PFSK-1 (cell line): Measurements from ENCODE around the gene IST1.

Experiments used
- POLR2AphosphoS5 ChIP-seq: IDR thresholded peaks from 2 replicates; pipeline ENCODE4 v1.6.1; 2012; ENCODE audit warnings: low read depth, mild to moderate bottlenecking, control low read depth, low read length, moderate library complexity
- TF ChIP-seq, protein P1 (sequence below), 2 experiments: IDR thresholded peaks; 2 replicates each; pipeline versions ENCODE4 v1.6.1 to v1.8.0; 2011 to 2012; ENCODE audit warnings: low read depth in 2 of 2, low read length in 2 of 2, control low read depth in 1 of 2, inconsistent platforms in 1 of 2, mild to moderate bottlenecking in 1 of 2, moderate library complexity in 1 of 2; ENCODE audit not compliant: insufficient read depth in 1 of 2

DNA sequence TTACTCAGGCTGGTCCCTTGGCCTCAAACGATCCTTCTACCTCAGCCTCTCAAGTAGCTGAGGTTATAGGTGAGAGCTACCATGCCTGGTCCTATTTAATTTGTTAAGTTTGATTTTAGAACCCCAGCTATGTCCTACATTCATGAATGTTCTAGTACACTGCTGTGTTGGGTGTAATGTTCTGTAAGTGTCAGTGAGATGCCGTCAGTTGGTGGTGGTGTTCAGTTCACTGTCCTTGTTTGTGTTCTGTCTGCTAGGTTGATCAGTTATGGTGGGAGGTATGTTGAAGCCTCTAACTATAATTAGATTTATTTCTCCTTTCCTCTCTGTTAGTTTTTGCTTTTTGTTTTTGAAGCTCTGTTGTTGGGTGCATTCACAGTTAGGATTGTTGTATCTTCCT lies 8.3 kb downstream of the IST1 start:
- no peak for TF ChIP-seq POLR2AphosphoS5
- TF ChIP-seq, protein P1, sequence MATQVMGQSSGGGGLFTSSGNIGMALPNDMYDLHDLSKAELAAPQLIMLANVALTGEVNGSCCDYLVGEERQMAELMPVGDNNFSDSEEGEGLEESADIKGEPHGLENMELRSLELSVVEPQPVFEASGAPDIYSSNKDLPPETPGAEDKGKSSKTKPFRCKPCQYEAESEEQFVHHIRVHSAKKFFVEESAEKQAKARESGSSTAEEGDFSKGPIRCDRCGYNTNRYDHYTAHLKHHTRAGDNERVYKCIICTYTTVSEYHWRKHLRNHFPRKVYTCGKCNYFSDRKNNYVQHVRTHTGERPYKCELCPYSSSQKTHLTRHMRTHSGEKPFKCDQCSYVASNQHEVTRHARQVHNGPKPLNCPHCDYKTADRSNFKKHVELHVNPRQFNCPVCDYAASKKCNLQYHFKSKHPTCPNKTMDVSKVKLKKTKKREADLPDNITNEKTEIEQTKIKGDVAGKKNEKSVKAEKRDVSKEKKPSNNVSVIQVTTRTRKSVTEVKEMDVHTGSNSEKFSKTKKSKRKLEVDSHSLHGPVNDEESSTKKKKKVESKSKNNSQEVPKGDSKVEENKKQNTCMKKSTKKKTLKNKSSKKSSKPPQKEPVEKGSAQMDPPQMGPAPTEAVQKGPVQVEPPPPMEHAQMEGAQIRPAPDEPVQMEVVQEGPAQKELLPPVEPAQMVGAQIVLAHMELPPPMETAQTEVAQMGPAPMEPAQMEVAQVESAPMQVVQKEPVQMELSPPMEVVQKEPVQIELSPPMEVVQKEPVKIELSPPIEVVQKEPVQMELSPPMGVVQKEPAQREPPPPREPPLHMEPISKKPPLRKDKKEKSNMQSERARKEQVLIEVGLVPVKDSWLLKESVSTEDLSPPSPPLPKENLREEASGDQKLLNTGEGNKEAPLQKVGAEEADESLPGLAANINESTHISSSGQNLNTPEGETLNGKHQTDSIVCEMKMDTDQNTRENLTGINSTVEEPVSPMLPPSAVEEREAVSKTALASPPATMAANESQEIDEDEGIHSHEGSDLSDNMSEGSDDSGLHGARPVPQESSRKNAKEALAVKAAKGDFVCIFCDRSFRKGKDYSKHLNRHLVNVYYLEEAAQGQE (IDR thresholded peaks at IDR 0.05; ENCODE audit: insufficient read depth in 1 of 2, low read depth in 2 of 2, low read length in 2 of 2) = no peak
